ENCODE measurements around the gene ACTL7A. TPM values are rescaled to one million over a fixed set of nuclear protein-coding genes. Genes with fewer than 3 reads are reported as not detected.

The ACTL7A gene
- polyA plus RNA-seq, 1 experiment = not detected

- Histone ChIP-seq H3K4me3 (ENCODE audit: low read depth, low read length) (no peak overlapping the region), H3K9me3 (ENCODE audit: control insufficient read depth, insufficient read depth, low read length) (no peaks in the 10 kb centered on the region), H3K27me3 (ENCODE audit: control insufficient read depth, insufficient read depth, low read length) (peaks cover 6% of the 10 kb centered on the region), H3K27ac (ENCODE audit: low read depth, low read length) (no peak overlapping the region)
- POLR2A ChIA-PET = no interaction called here
- TF ChIP-seq CTCF (IDR thresholded peaks at IDR 0.05; ENCODE audit: low read depth, low read length) = no peak
- CTCF ChIA-PET = interaction anchor here (0.5 kb wide), 1 partner anchor 40 kb away, joined by 3 read pairs; no protein-coding TSS in a partner anchor
- DNase-seq (ENCODE audit: low read depth, low spot score) = no peak
Measured at GRCh38 chr9:108816037-108816436, 46.0 kb upstream of the ACTL7A start.

GRCh38 chr9:108823829-108824228, 38.2 kb upstream of the ACTL7A start:
- Histone ChIP-seq H3K4me3 (ENCODE audit: low read depth, low read length) (no peak overlapping the region), H3K9me3 (ENCODE audit: control insufficient read depth, insufficient read depth, low read length) (peaks cover 3% of the 10 kb centered on the region; the same call in 1 of the 2 replicates), H3K27me3 (ENCODE audit: control insufficient read depth, insufficient read depth, low read length) (no peaks in the 10 kb centered on the region), H3K27ac (ENCODE audit: low read depth, low read length) (no peak overlapping the region)
- ChIA-PET POLR2A (no interaction called here), CTCF (no interaction called here)
- no peak for DNase-seq (ENCODE audit: low read depth, low spot score)
- TF ChIP-seq CTCF (IDR thresholded peaks at IDR 0.05; ENCODE audit: low read depth, low read length) = no peak

GRCh38 chr9:108830272-108830671, 31.8 kb upstream of the ACTL7A start:
- H3K4me3 ChIP-seq (ENCODE audit: low read depth, low read length) = no peak overlapping the region
- ChIA-PET CTCF (no interaction called here), POLR2A (no interaction called here)
- TF ChIP-seq CTCF (IDR thresholded peaks at IDR 0.05; ENCODE audit: low read depth, low read length) = no peak
- no peaks in the 10 kb centered on the region for H3K9me3 ChIP-seq (ENCODE audit: control insufficient read depth, insufficient read depth, low read length)
- H3K27me3 ChIP-seq (ENCODE audit: control insufficient read depth, insufficient read depth, low read length) = no peaks in the 10 kb centered on the region
- H3K27ac ChIP-seq (ENCODE audit: low read depth, low read length) = no peak overlapping the region
- DNase-seq (ENCODE audit: low read depth, low spot score) = no peak

GRCh38 chr9:108831496-108832178, 30.4 kb upstream of the ACTL7A start:
- Histone ChIP-seq H3K4me3 (ENCODE audit: low read depth, low read length) (no peak overlapping the region), H3K27me3 (ENCODE audit: control insufficient read depth, insufficient read depth, low read length) (no peaks in the 10 kb centered on the region), H3K9me3 (ENCODE audit: control insufficient read depth, insufficient read depth, low read length) (no peaks in the 10 kb centered on the region), H3K27ac (ENCODE audit: low read depth, low read length) (no peak overlapping the region)
- CTCF ChIA-PET = no interaction called here
- no peak for DNase-seq (ENCODE audit: low read depth, low spot score)
- POLR2A ChIA-PET = no interaction called here
- no peak for TF ChIP-seq CTCF (IDR thresholded peaks at IDR 0.05; ENCODE audit: low read depth, low read length)

- ChIA-PET CTCF (no interaction called here), POLR2A (no interaction called here)
- TF ChIP-seq CTCF (IDR thresholded peaks at IDR 0.05; ENCODE audit: low read depth, low read length) = no peak
- Histone ChIP-seq H3K27ac (ENCODE audit: low read depth, low read length) (no peak overlapping the region), H3K4me3 (ENCODE audit: low read depth, low read length) (no peak overlapping the region), H3K9me3 (ENCODE audit: control insufficient read depth, insufficient read depth, low read length) (no peaks in the 10 kb centered on the region), H3K27me3 (ENCODE audit: control insufficient read depth, insufficient read depth, low read length) (no peaks in the 10 kb centered on the region)
- no peak for DNase-seq (ENCODE audit: low read depth, low spot score)
Measured at GRCh38 chr9:108832179-108832500, 29.9 kb upstream of the ACTL7A start.

Data from AG04450 (cell line).